HUES64 (cell line): Measurements from ENCODE around the gene FBXO34.
"Not testable (repeated sequence)": the region's sequence is repeated elsewhere in the genome, so short reads cannot be mapped to it uniquely, and the experiment has no call there.

Experiments
- H3K27ac ChIP-seq: 2 replicates; pipeline ENCODE4 v1.7.0; 2013; ENCODE audit warnings: low read depth, low read length, inconsistent platforms
- H3K27me3 ChIP-seq: 2 replicates; pipeline ENCODE4 v1.6.1; 2013; ENCODE audit warnings: mild to moderate bottlenecking, low read length; ENCODE audit not compliant: insufficient read depth
- H3K36me3 ChIP-seq: 2 replicates; pipeline ENCODE4 v1.6.1; 2013; ENCODE audit warnings: mild to moderate bottlenecking, low read length; ENCODE audit not compliant: insufficient read depth
- H3K4me1 ChIP-seq: 2 replicates; pipeline ENCODE4 v1.6.1; 2013; ENCODE audit warnings: mild to moderate bottlenecking, low read length, moderate library complexity; ENCODE audit not compliant: insufficient read depth
- H3K4me3 ChIP-seq: 2 replicates; pipeline ENCODE4 v1.5.1; 2013; ENCODE audit warnings: mild to moderate bottlenecking, low read length, moderate library complexity
- H3K9ac ChIP-seq: 2 replicates; pipeline ENCODE4 v1.6.1; 2013; ENCODE audit warnings: mild to moderate bottlenecking, low read depth, low read length
- H3K9me3 ChIP-seq: 2 replicates; pipeline ENCODE4 v1.6.1; 2013; ENCODE audit warnings: low read depth, low read length; ENCODE audit not compliant: insufficient read depth
- WGBS: fragments of 150-250, 120-280 bp; methylation state at CpG from one replicate; pipeline ENCODE4 v1.1.7; 2013; ENCODE audit warnings: missing lambda C conversion rate; 5-methylcytosine and 5-hydroxymethylcytosine counted together

The FBXO34 gene

GRCh38 chr14:55332654-55333570 lies 61.7 kb downstream of the FBXO34 start:
- Histone ChIP-seq H3K27ac (no peak overlapping the region), H3K36me3 (no peaks in the 10 kb centered on the region), H3K9me3 (no peaks in the 10 kb centered on the region), H3K4me3 (no peak overlapping the region), H3K27me3 (no peaks in the 10 kb centered on the region), H3K4me1 (peaks cover 13% of the 10 kb centered on the region; the same call in 1 of the 2 replicates), H3K9ac (no peak overlapping the region)
- WGBS = 92% methylated on average over 6 of the region's 7 CpGs

- H3K4me1 ChIP-seq = peaks cover 8% of the 10 kb centered on the region; the same call in 1 of the 2 replicates
- H3K9me3 ChIP-seq = no peaks in the 10 kb centered on the region
- WGBS = 97% methylated on average over 4 of the region's 4 CpGs
- H3K27me3 ChIP-seq = no peaks in the 10 kb centered on the region
- no peaks in the 10 kb centered on the region for H3K36me3 ChIP-seq
- H3K4me3 ChIP-seq = no peak overlapping the region
- H3K27ac ChIP-seq = no peak overlapping the region
- no peak overlapping the region for H3K9ac ChIP-seq
Observed at GRCh38 chr14:55333711-55334485, 62.7 kb downstream of the FBXO34 start.

DNA sequence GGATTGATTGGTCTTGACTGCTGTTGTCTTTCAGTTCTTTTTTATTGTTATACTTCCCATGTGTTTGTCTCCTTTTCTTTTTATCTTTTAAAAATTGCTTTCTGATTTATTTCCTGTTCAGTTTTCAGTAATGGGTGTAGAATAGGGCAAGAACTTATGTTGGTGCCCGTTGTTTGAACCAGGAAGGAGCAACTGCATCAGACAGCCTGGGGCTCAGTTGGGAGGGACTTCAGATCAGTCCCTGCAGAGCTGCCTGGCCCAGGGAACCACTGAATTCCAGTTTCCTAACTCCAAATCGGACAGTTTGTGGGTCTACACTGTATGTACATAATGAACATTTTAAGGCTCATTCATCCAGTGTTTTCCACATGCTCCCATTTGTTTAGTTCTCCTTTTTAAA lies 64.9 kb downstream of the FBXO34 start:
- H3K27ac ChIP-seq = no peak overlapping the region
- no peaks in the 10 kb centered on the region for H3K36me3 ChIP-seq
- H3K4me3 ChIP-seq = no peak overlapping the region
- WGBS = 93% methylated on average over 2 of the region's 2 CpGs
- peaks cover 14% of the 10 kb centered on the region for H3K4me1 ChIP-seq
- no peaks in the 10 kb centered on the region for H3K27me3 ChIP-seq
- no peak overlapping the region for H3K9ac ChIP-seq
- H3K9me3 ChIP-seq = no peaks in the 10 kb centered on the region

- 86% methylated on average over 2 of the region's 3 CpGs for WGBS
- no peak overlapping the region for H3K9ac ChIP-seq
- H3K36me3 ChIP-seq = no peaks in the 10 kb centered on the region
- no peak overlapping the region for H3K27ac ChIP-seq
- H3K27me3 ChIP-seq = no peaks in the 10 kb centered on the region
- H3K4me3 ChIP-seq = no peak overlapping the region
- H3K9me3 ChIP-seq = no peaks in the 10 kb centered on the region
- H3K4me1 ChIP-seq = peaks cover 14% of the 10 kb centered on the region
Observed at GRCh38 chr14:55336691-55337090, 65.5 kb downstream of the FBXO34 start.

GRCh38 chr14:55339770-55340169 lies 68.5 kb downstream of the FBXO34 start:
- Histone ChIP-seq H3K4me3 (no peak overlapping the region), H3K27me3 (no peaks in the 10 kb centered on the region), H3K4me1 (peaks cover 6% of the 10 kb centered on the region), H3K9ac (no peak overlapping the region), H3K27ac (no peak overlapping the region), H3K9me3 (no peaks in the 10 kb centered on the region), H3K36me3 (no peaks in the 10 kb centered on the region)
- WGBS = 57% methylated on average over 2 of the region's 2 CpGs

GRCh38 chr14:55340482-55340881 lies 69.3 kb downstream of the FBXO34 start:
- Histone ChIP-seq H3K4me1 (peaks cover 6% of the 10 kb centered on the region), H3K36me3 (no peaks in the 10 kb centered on the region), H3K9me3 (no peaks in the 10 kb centered on the region), H3K27ac (no peak overlapping the region), H3K27me3 (no peaks in the 10 kb centered on the region), H3K4me3 (no peak overlapping the region), H3K9ac (no peak overlapping the region)
- WGBS = 93% methylated on average over 2 of the region's 3 CpGs

- H3K9ac ChIP-seq = no peak overlapping the region
- no peaks in the 10 kb centered on the region for H3K27me3 ChIP-seq
- H3K36me3 ChIP-seq = no peaks in the 10 kb centered on the region
- WGBS = no CpG with 5 or more reads among the region's 2 CpGs
- H3K4me3 ChIP-seq = no peak overlapping the region
- no peak overlapping the region for H3K27ac ChIP-seq
- no peaks in the 10 kb centered on the region for H3K9me3 ChIP-seq
- peaks cover 6% of the 10 kb centered on the region for H3K4me1 ChIP-seq
Observed at GRCh38 chr14:55341781-55342180, 70.6 kb downstream of the FBXO34 start.

DNA sequence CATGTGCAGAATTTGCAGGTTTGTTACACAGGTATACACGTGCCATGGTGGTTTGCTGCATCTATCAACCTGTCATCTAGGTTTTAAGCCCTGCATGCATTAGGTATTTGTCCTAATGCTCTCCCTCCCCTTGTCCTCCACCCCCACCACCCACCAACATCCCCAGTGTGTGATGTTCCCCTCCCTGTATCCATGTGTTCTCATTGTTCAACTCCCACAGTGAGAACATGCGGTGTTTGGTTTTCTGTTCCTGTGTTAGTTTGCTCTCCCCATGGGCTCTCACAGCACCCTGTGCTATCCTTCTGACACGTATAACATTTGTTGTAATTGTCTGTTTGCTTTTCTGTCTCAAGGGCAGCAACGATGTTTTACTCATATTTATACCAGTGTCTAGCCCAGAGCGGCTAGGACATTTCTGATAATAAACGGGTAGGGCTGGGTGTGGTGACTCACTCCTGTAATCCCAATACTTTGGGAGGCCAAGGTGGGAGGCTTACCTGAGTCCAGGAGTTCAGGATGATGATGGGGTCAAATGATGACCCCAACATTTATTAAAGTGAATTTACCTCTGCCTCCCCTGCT lies 73.5 kb downstream of the FBXO34 start:
- H3K9ac ChIP-seq, H3K9me3 ChIP-seq, H3K27ac ChIP-seq, H3K4me3 ChIP-seq, H3K36me3 ChIP-seq, H3K27me3 ChIP-seq, H3K4me1 ChIP-seq: not testable (repeated sequence)
- WGBS = 86% methylated on average over 5 of the region's 6 CpGs

DNA sequence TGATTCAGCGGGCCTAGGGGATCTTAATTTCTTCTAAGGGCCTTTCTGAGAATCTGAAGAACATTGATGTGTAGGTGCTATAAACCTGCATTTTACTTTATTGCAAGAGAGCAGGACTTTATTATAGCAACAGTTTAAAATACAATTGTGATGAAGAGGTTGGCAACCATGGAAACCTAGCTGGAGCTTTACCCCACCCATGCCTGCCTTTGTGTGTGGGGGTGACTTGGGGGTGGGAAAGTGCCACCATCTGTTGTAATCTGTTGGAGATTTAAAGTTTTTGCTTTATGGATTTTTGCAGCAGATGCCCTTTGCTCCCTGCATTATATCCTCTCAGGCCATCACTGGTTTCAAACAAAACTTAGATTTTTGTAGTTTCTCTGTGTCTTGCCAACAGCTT lies 75.8 kb downstream of the FBXO34 start:
- H3K4me1 ChIP-seq = no peaks in the 10 kb centered on the region
- no peak overlapping the region for H3K27ac ChIP-seq
- H3K4me3 ChIP-seq = no peak overlapping the region
- H3K27me3 ChIP-seq = no peaks in the 10 kb centered on the region
- 89% methylated on average over 1 of the region's 1 CpG for WGBS
- peaks cover 18% of the 10 kb centered on the region for H3K36me3 ChIP-seq
- H3K9ac ChIP-seq = no peak overlapping the region
- H3K9me3 ChIP-seq = no peaks in the 10 kb centered on the region

DNA sequence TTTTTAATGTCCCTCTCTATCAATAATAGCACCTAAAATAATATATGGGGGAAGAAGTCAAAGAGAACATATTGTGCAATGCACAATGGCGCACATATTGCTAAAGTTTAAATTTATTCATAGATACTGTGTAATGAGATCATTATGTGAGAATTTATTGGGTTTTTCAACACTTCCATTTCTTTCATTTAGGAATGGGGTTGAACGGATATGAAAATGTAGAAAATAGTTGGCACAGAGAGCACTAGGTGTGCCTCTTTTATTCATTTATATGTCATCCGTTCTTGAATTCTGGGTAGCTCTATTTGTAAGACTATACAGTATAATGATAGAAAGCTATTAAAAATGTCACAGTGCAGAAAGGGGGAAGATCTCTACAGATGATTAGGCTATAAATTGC lies 76.5 kb downstream of the FBXO34 start:
- Histone ChIP-seq H3K36me3 (peaks cover 24% of the 10 kb centered on the region), H3K9ac (no peak overlapping the region), H3K4me1 (no peaks in the 10 kb centered on the region), H3K4me3 (no peak overlapping the region), H3K9me3 (no peaks in the 10 kb centered on the region), H3K27ac (no peak overlapping the region), H3K27me3 (no peaks in the 10 kb centered on the region)
- WGBS = 96% methylated on average over 3 of the region's 3 CpGs
